ENCODE measurements around the gene POU6F2. TPM values are rescaled to one million over a fixed set of nuclear protein-coding genes. Genes with fewer than 3 reads are reported as not detected.

POU6F2 gene
- total and polyA plus RNA-seq, 9 of the 15 experiments (the other 6 are each of a cell fraction or from before 2014, with no cell fraction given): 0.29 to 1.5 (median 0.96) TPM

GRCh38 chr7:39260279-39260844 lies 282.7 kb downstream of the POU6F2 start (continued):
- TF ChIP-seq ZNF280B (CRISPR knock-in tag; IDR thresholded peaks at IDR 0.05): no peak
- no peak for TF ChIP-seq ARID3A (IDR thresholded peaks at IDR 0.05; ENCODE audit: borderline replicate concordance, low read depth, low read length)
- no peak for TF ChIP-seq NUFIP1 (IDR thresholded peaks at IDR 0.05; ENCODE audit: partially characterized antibody)
- no peak for TF ChIP-seq POU5F1 (IDR thresholded peaks at IDR 0.05; ENCODE audit: borderline replicate concordance, low read depth, low read length, partially characterized antibody)

GRCh38 chr7:39261771-39262170 lies 284.1 kb downstream of the POU6F2 start:
- POLR2A ChIA-PET: interaction anchor here (1.1 kb wide), 1 partner anchor 16 kb away, joined by 3 read pairs; no protein-coding TSS in a partner anchor
- BruUV-seq (replicated peaks): no TSS peak
- Histone ChIP-seq H3K27me3 (ENCODE audit: control insufficient read depth in 2 of 2, insufficient read depth in 2 of 2, low read length in 2 of 2) (peaks cover 3 to 14% of the 10 kb centered on the region in 2 experiments; a peak in 2 of 5 replicates), H3K4me2 (ENCODE audit: insufficient read depth, low read length) (no peak overlapping the region), H3K27ac (ENCODE audit: extremely low read depth, low read depth, low read length) (no peak overlapping the region), H3K9ac (ENCODE audit: insufficient read depth in 1 of 2, low read depth in 2 of 2, low read length in 2 of 2) (no peak overlapping the region), H3K4me3 (no peak overlapping the region), H3K4me1 (replicated peaks in 1 of 2; ENCODE audit: control insufficient read depth in 2 of 2, insufficient read depth in 2 of 2, low read length in 2 of 2) (no peaks in the 10 kb centered on the region), H3K36me3 (ENCODE audit: control insufficient read depth, insufficient read depth, low read length) (no peaks in the 10 kb centered on the region), H3K9me3 (replicated peaks; ENCODE audit: control insufficient read depth, insufficient read depth, low read depth, low read length) (no peaks in the 10 kb centered on the region), H3K79me2 (ENCODE audit: control insufficient read depth, insufficient read depth, low read length) (no peaks in the 10 kb centered on the region), H4K20me1 (replicated peaks; ENCODE audit: control insufficient read depth, insufficient read depth, low read length) (no peaks in the 10 kb centered on the region; the same call in 1 of the 2 replicates), H3K9me1 (ENCODE audit: control insufficient read depth, insufficient read depth, low read length) (no peaks in the 10 kb centered on the region), H2AFZ (ENCODE audit: low read depth, low read length) (no peak overlapping the region)
- ATAC-seq (no peak), DNase-seq (ENCODE audit: extremely low read depth in 1 of 4, low spot score in 3 of 4) (no peak), FAIRE-seq (no peak)
- intact Hi-C loops (cut with micrococcal nuclease): no loop called here
- 0% methylated on average over 1 of the region's 2 CpGs for WGBS (ENCODE audit: insufficient coverage, low coverage, missing lambda C conversion rate)
- CTCF ChIA-PET (ENCODE audit: low intra/inter-chr PET ratio): no interaction called here
- in situ Hi-C loops (cut with MboI): no loop called here
- TF ChIP-seq SPI1 (IDR thresholded peaks at IDR 0.05; ENCODE audit: borderline replicate concordance, low read depth, low read length) (no peak), CEBPG (CRISPR knock-in tag; IDR thresholded peaks at IDR 0.05) (no peak), CEBPG (tag; conservative IDR thresholded peaks at IDR 0.05 in 1 of 2, IDR thresholded peaks at IDR 0.05 in 1 of 2) (0 out of 4 replicates have a peak, but pooled peaks of 1 of the 2 experiments have one; percentile 11), HOXB6 (CRISPR knock-in tag; IDR thresholded peaks at IDR 0.05; ENCODE audit: borderline replicate concordance) (no peak), BRF1 (IDR thresholded peaks at IDR 0.05; ENCODE audit: borderline replicate concordance, extremely low read depth, insufficient read length) (no peak), ILF3 (IDR thresholded peaks at IDR 0.05; ENCODE audit: borderline replicate concordance) (no peak), BCLAF1 (IDR thresholded peaks at IDR 0.05; ENCODE audit: borderline replicate concordance in 1 of 2, control insufficient read depth in 1 of 2, low read depth in 2 of 2, low read length in 1 of 2) (no peak)
